Endothelial cell of umbilical vein (primary cell): Measurements from ENCODE around the gene MTPN. TPM values are rescaled to one million over a fixed set of nuclear protein-coding genes. Genes with fewer than 3 reads are reported as not detected.

ENCODE experiments used
- BruUV-seq: library from RNA; stranded (reverse); fragments of 400-500 nt; replicated peaks from 2 replicates; lab custom pipeline; 2021; lab: Mats Ljungman, UMichigan
- CTCF ChIA-PET: fragments of 300-600, 350-600 bp; sonication (Branson Sonifier 250); formaldehyde crosslinking; loops from one replicate; lab custom pipeline; 2021; ENCODE audit warnings: antibody characterized with exemption, inconsistent platforms; lab: Charles Lee
- POLR2A ChIA-PET: fragments of 300-600, 350-600 bp; sonication (Branson Sonifier 250); formaldehyde crosslinking; loops from one replicate; lab custom pipeline; 2021; ENCODE audit warnings: antibody characterized with exemption, inconsistent platforms; lab: Charles Lee
- DNase-seq: peaks from one replicate; pipeline ENCODE4 v3.0.0-alpha.2; 2011; ENCODE audit warnings: low read depth, low spot score
- FAIRE-seq: peaks from 2 replicates; lab custom pipeline; 2011; peaks lifted over from hg19 to GRCh38; lab: Jason Lieb, UNC
- H2AFZ ChIP-seq: 2 replicates; pipeline ENCODE4 v1.6.0; 2012; ENCODE audit warnings: low read depth, low read length, control low read depth, inconsistent platforms
- H3K27ac ChIP-seq: 2 replicates; pipeline ENCODE4 v1.5.1; 2011; ENCODE audit warnings: low read depth, mild to moderate bottlenecking, control low read depth, low read length, moderate library complexity; ENCODE audit not compliant: insufficient read depth
- H3K27me3 ChIP-seq, 2 experiments: 2 replicates each; pipeline versions ENCODE4 v1.6.0 to v1.6.1; 2011; ENCODE audit warnings: low read length in 2 of 2, mixed read lengths in 1 of 2; ENCODE audit not compliant: control insufficient read depth in 2 of 2, insufficient read depth in 2 of 2
- H3K36me3 ChIP-seq, 2 experiments: 2 replicates in 1 of 2; 3 replicates in 1 of 2; pipeline ENCODE4 v1.5.1; 2011; ENCODE audit warnings: low read length in 2 of 2, mild to moderate bottlenecking in 1 of 2, moderate library complexity in 1 of 2; ENCODE audit not compliant: control insufficient read depth in 2 of 2, insufficient read depth in 2 of 2; ENCODE audit errors: extremely low read depth in 1 of 2
- H3K4me1 ChIP-seq: 3 replicates; pipeline ENCODE4 v1.5.1; 2011; ENCODE audit warnings: mild to moderate bottlenecking, low read length; ENCODE audit not compliant: control insufficient read depth, insufficient read depth; ENCODE audit errors: extremely low read depth
- H3K4me2 ChIP-seq: 2 replicates; pipeline ENCODE4 v1.6.1; 2011; ENCODE audit warnings: low read length, control low read depth, mixed read lengths; ENCODE audit not compliant: insufficient read depth
- H3K4me3 ChIP-seq, 3 experiments: fragments of 200-600 bp in 1 of 3; sonication (generic), shearing (Covaris generic) in 1 of 3; replicated peaks in 1 of 3; 2 replicates each; pipeline ENCODE4 v1.5.1; 2011 to 2016; ENCODE audit warnings: control low read depth in 3 of 3, low read length in 3 of 3, mild to moderate bottlenecking in 2 of 3, inconsistent platforms in 1 of 3, low read depth in 1 of 3, moderate library complexity in 1 of 3; ENCODE audit not compliant: insufficient read depth in 1 of 3
- H3K79me2 ChIP-seq: 2 replicates; pipeline ENCODE4 v1.6.0; 2012; ENCODE audit warnings: low read length, inconsistent platforms; ENCODE audit not compliant: control insufficient read depth, insufficient read depth
- H3K9ac ChIP-seq: replicated peaks from 2 replicates; pipeline ENCODE3; 2011; ENCODE audit warnings: low read length, control low read depth; ENCODE audit not compliant: insufficient read depth; ENCODE audit errors: extremely low read depth
- H3K9me1 ChIP-seq: replicated peaks from 3 replicates; pipeline ENCODE4 v1.6.0; 2011; ENCODE audit warnings: mild to moderate bottlenecking, low read length; ENCODE audit not compliant: control insufficient read depth, insufficient read depth; ENCODE audit errors: extremely low read depth
- H3K9me3 ChIP-seq: replicated peaks from 2 replicates; pipeline ENCODE4 v1.5.1; 2012; ENCODE audit warnings: low read length, inconsistent platforms; ENCODE audit not compliant: control insufficient read depth, insufficient read depth
- H4K20me1 ChIP-seq: replicated peaks from 2 replicates; pipeline ENCODE3; 2011; ENCODE audit warnings: mild to moderate bottlenecking, low read length; ENCODE audit not compliant: control insufficient read depth, insufficient read depth; ENCODE audit errors: extremely low read depth
- CTCF ChIP-seq, 2 donors: IDR thresholded peaks; 1 replicate in 1 of 2; 2 replicates in 1 of 2; pipeline ENCODE4 v1.5.1; 2011; ENCODE audit warnings: low read length in 2 of 2, mild to moderate bottlenecking in 2 of 2, moderate library complexity in 2 of 2, control low read depth in 1 of 2, inconsistent platforms in 1 of 2, low read depth in 1 of 2; ENCODE audit not compliant: insufficient read depth in 1 of 2; ENCODE audit errors: extremely low read depth in 1 of 2
- EZH2 ChIP-seq: IDR thresholded peaks from 2 replicates; pipeline ENCODE4 v1.6.1; 2012; ENCODE audit warnings: borderline replicate concordance, low read depth, mild to moderate bottlenecking, moderate library complexity, low read length, inconsistent platforms; ENCODE audit not compliant: severe bottlenecking
- FOS ChIP-seq: IDR thresholded peaks from 2 replicates; pipeline ENCODE4 v1.6.1; 2011; ENCODE audit warnings: mild to moderate bottlenecking, low read length, moderate library complexity, borderline replicate concordance; ENCODE audit not compliant: insufficient read depth
- GATA2 ChIP-seq: IDR thresholded peaks from 2 replicates; pipeline ENCODE4 v1.7.0; 2011; ENCODE audit warnings: low read depth, mild to moderate bottlenecking, moderate library complexity, mixed read lengths, low read length; ENCODE audit not compliant: insufficient read length, insufficient read depth
- JUN ChIP-seq: IDR thresholded peaks from 2 replicates; pipeline ENCODE4 v1.6.1; 2011; ENCODE audit warnings: borderline replicate concordance, low read depth; ENCODE audit not compliant: insufficient read length, insufficient read depth
- MAX ChIP-seq: IDR thresholded peaks from 2 replicates; pipeline ENCODE4 v1.6.1; 2011; ENCODE audit not compliant: insufficient read depth, insufficient read length
- MYC ChIP-seq: IDR thresholded peaks from one replicate; pipeline ENCODE4 v1.6.1; 2011; ENCODE audit warnings: mild to moderate bottlenecking, low read depth, low read length
- POLR2A ChIP-seq: IDR thresholded peaks from 2 replicates; pipeline ENCODE4 v1.6.1; 2012; ENCODE audit warnings: low read depth, mild to moderate bottlenecking, control low read depth, low read length
- POLR2AphosphoS5 ChIP-seq: IDR thresholded peaks from 2 replicates; pipeline ENCODE4 v1.6.1; 2012; ENCODE audit warnings: low read depth, mild to moderate bottlenecking, control low read depth, low read length, moderate library complexity; ENCODE audit not compliant: insufficient read depth
- dilution Hi-C: fragments of 300-500 bp; cut with MboI; formaldehyde crosslinking; loops from one replicate; pipeline ENCODE4 v1.15.0; 2019; ENCODE audit warnings: low sequenced_read_pairs; ENCODE audit not compliant: extremely low pct_ligation_motif_present
- intact Hi-C: fragments of 100-400 bp; cut with micrococcal nuclease; formaldehyde crosslinking; loops from one replicate; pipeline ENCODE4 v1.10.0; 2022
- polyA plus RNA-seq, 4 experiments: library from polyadenylated mRNA; depleted of rRNA in 3 of 4; stranded (reverse) in 3 of 4; unstranded in 1 of 4; fragments of >200 nt; gene quantifications; 2 replicates each; pipeline versions ENCODE4 v1.2.1 to v1.2.3, GENCODE V29; 2011 to 2012; ENCODE audit warnings: missing spikeins in 1 of 4
- total RNA-seq: library from RNA; stranded (reverse); gene quantifications from 2 replicates; pipeline ENCODE4 v1.2.3, GENCODE V29; 2021

MTPN gene
- total and polyA plus RNA-seq, 2 donors (not counting 3 experiments of a cell fraction or from before 2014, with no cell fraction given) = 58.1 to 174 TPM

- peaks cover 14% of the 10 kb centered on the region for H4K20me1 ChIP-seq
- no peak for TF ChIP-seq GATA2
- no peak for TF ChIP-seq MAX
- no peak for TF ChIP-seq FOS
- TF ChIP-seq MYC = no peak
- no peak for TF ChIP-seq POLR2AphosphoS5
- TF ChIP-seq CTCF (IDR thresholded peaks at IDR 0.05; ENCODE audit: extremely low read depth in 1 of 2, insufficient read depth in 1 of 2, low read depth in 1 of 2, low read length in 2 of 2) = no peak
- TF ChIP-seq JUN = no peak
- no peak for TF ChIP-seq POLR2A
- no peak for TF ChIP-seq EZH2
- no peaks in the 10 kb centered on the region for H3K36me3 ChIP-seq
- H3K79me2 ChIP-seq = peaks cover 98% of the 10 kb centered on the region
- no peak overlapping the region for H3K9ac ChIP-seq
- no peak overlapping the region for H3K4me2 ChIP-seq
- H3K27me3 ChIP-seq = no peaks in the 10 kb centered on the region
- intact Hi-C loops (no loop called here), dilution Hi-C loops (no loop called here)
- DNase-seq = no peak
- no peak overlapping the region for H3K4me3 ChIP-seq
- BruUV-seq = no TSS peak
- H2AFZ ChIP-seq = no peak overlapping the region
- POLR2A ChIA-PET = no interaction called here
- CTCF ChIA-PET = no interaction called here
- FAIRE-seq = no peak
- H3K27ac ChIP-seq = no peak overlapping the region
- no peaks in the 10 kb centered on the region for H3K4me1 ChIP-seq
- no peaks in the 10 kb centered on the region for H3K9me3 ChIP-seq
- H3K9me1 ChIP-seq = no peaks in the 10 kb centered on the region
Measured at GRCh38 chr7:135957627-135958026, 19.5 kb downstream of the MTPN start.
